ENCODE data around the gene CLCN3. TPM values are rescaled to one million over a fixed set of nuclear protein-coding genes. Genes with fewer than 3 reads are reported as not detected.

Gene CLCN3
- polyA plus RNA-seq, 3 donors = 5.3 to 7.8 (median 5.4) TPM

- 83% methylated on average over 7 of the region's 7 CpGs for WGBS (ENCODE audit: insufficient coverage)
- no peak for DNase-seq
- Histone ChIP-seq H3K79me2 (ENCODE audit: insufficient read depth, low read length) (no peaks in the 10 kb centered on the region), H3K4me3 (replicated peaks in 1 of 3; ENCODE audit: low read depth in 2 of 3, low read length in 3 of 3) (no peak overlapping the region), H3K9ac (ENCODE audit: insufficient read depth, low read length, poor library complexity, severe bottlenecking) (no peak overlapping the region), H3K27me3 (ENCODE audit: control insufficient read depth in 2 of 2, insufficient read depth in 2 of 2, low read length in 2 of 2) (no peaks in the 10 kb centered on the region), H4K20me1 (ENCODE audit: insufficient read depth, low read length) (no peaks in the 10 kb centered on the region), H2AFZ (ENCODE audit: insufficient read depth, low read depth, low read length, poor library complexity, severe bottlenecking) (no peak overlapping the region), H3K9me3 (replicated peaks in 1 of 2; ENCODE audit: control insufficient read depth in 1 of 2, insufficient read depth in 1 of 2, low read length in 2 of 2) (no peaks in the 10 kb centered on the region), H3K27ac (ENCODE audit: low read depth in 1 of 2, low read length in 2 of 2) (no peak overlapping the region), H3K4me2 (replicated peaks; ENCODE audit: extremely low read depth, low read length, poor library complexity, severe bottlenecking) (no peak overlapping the region), H3K36me3 (replicated peaks in 1 of 2; ENCODE audit: control insufficient read depth in 1 of 2, insufficient read depth in 2 of 2, low read length in 2 of 2) (peaks cover 5 to 31% of the 10 kb centered on the region in 2 donors), H3K4me1 (ENCODE audit: control insufficient read depth in 1 of 2, insufficient read depth in 2 of 2, low read length in 2 of 2) (no peaks in the 10 kb centered on the region)
- Mint-ChIP-seq H3K9me3 (peaks cover 0 to 3% (median 0%) of the 10 kb centered on the region in 7 donors), H3K4me3 (no peak overlapping the region), H3K27ac (peak overlapping the region in 3 of 7 donors; percentile 30 to 52 (median 48)), H3K27me3 (ENCODE audit: low read depth in 3 of 3) (peaks cover 0 to 3% (median 0%) of the 10 kb centered on the region in 3 donors), H3K36me3 (peaks cover 26 to 31% of the 10 kb centered on the region in 2 donors), H3K4me1 (peaks cover 17% of the 10 kb centered on the region)
- intact Hi-C loops (cut with micrococcal nuclease) = no loop called here
- no peak for TF ChIP-seq CTCF (IDR thresholded peaks at IDR 0.05)
Observed at GRCh38 chr4:169649545-169650226, 29.3 kb downstream of the CLCN3 start.

GRCh38 chr4:169650227-169650936 lies 30.0 kb downstream of the CLCN3 start:
- no peak overlapping the region for H3K4me3 ChIP-seq (replicated peaks in 1 of 3; ENCODE audit: low read depth in 2 of 3, low read length in 3 of 3)
- intact Hi-C loops (cut with micrococcal nuclease) = no loop called here
- Mint-ChIP-seq H3K27ac (no peak overlapping the region), H3K27me3 (ENCODE audit: low read depth in 3 of 3) (peaks cover 0 to 3% (median 0%) of the 10 kb centered on the region in 3 donors), H3K9me3 (peaks cover 0 to 3% (median 0%) of the 10 kb centered on the region in 7 donors), H3K4me3 (no peak overlapping the region), H3K36me3 (peaks cover 25 to 31% of the 10 kb centered on the region in 2 donors), H3K4me1 (peaks cover 18% of the 10 kb centered on the region)
- no peaks in the 10 kb centered on the region for H4K20me1 ChIP-seq (ENCODE audit: insufficient read depth, low read length)
- no peaks in the 10 kb centered on the region for H3K4me1 ChIP-seq (ENCODE audit: control insufficient read depth in 1 of 2, insufficient read depth in 2 of 2, low read length in 2 of 2)
- H3K9me3 ChIP-seq (replicated peaks in 1 of 2; ENCODE audit: control insufficient read depth in 1 of 2, insufficient read depth in 1 of 2, low read length in 2 of 2) = no peaks in the 10 kb centered on the region
- peaks cover 4 to 24% of the 10 kb centered on the region in 2 donors for H3K36me3 ChIP-seq (replicated peaks in 1 of 2; ENCODE audit: control insufficient read depth in 1 of 2, insufficient read depth in 2 of 2, low read length in 2 of 2)
- H3K79me2 ChIP-seq (ENCODE audit: insufficient read depth, low read length) = peaks cover 5% of the 10 kb centered on the region
- no peaks in the 10 kb centered on the region for H3K27me3 ChIP-seq (ENCODE audit: control insufficient read depth in 2 of 2, insufficient read depth in 2 of 2, low read length in 2 of 2)
- TF ChIP-seq CTCF (IDR thresholded peaks at IDR 0.05) = no peak
- no peak overlapping the region for H3K9ac ChIP-seq (ENCODE audit: insufficient read depth, low read length, poor library complexity, severe bottlenecking)
- no CpG with 5 or more reads among the region's 3 CpGs for WGBS (ENCODE audit: insufficient coverage)
- no peak overlapping the region for H3K4me2 ChIP-seq (replicated peaks; ENCODE audit: extremely low read depth, low read length, poor library complexity, severe bottlenecking)
- H3K27ac ChIP-seq (ENCODE audit: low read depth in 1 of 2, low read length in 2 of 2) = no peak overlapping the region
- no peak for DNase-seq
- H2AFZ ChIP-seq (ENCODE audit: insufficient read depth, low read depth, low read length, poor library complexity, severe bottlenecking) = no peak overlapping the region

All from CD14-positive monocyte (primary cell).